Activated naive CD8-positive, alpha-beta T cell treated with anti-CD3 and anti-CD28 coated beads for 36 hours (primary cell): Measurements from ENCODE around the gene COQ5. TPM values are rescaled to one million over a fixed set of nuclear protein-coding genes. Genes with fewer than 3 reads are reported as not detected.

Experiments
- DNase-seq: peaks from one replicate; pipeline ENCODE4 v3.0.0; 2021
- H3K27ac Mint-ChIP-seq: one replicate; pipeline ENCODE4 v1.8.0; 2022; ENCODE audit warnings: mild to moderate bottlenecking, moderate library complexity, mixed read lengths
- H3K27me3 Mint-ChIP-seq: one replicate; pipeline ENCODE4 v1.8.0; 2022; ENCODE audit warnings: mild to moderate bottlenecking, mixed read lengths
- H3K36me3 Mint-ChIP-seq: one replicate; pipeline ENCODE4 v1.8.0; 2021; ENCODE audit warnings: mild to moderate bottlenecking, mixed read lengths
- H3K4me1 Mint-ChIP-seq: one replicate; pipeline ENCODE4 v1.8.0; 2021; ENCODE audit warnings: mixed read lengths
- H3K4me3 Mint-ChIP-seq: one replicate; pipeline ENCODE4 v1.8.0; 2022; ENCODE audit warnings: mild to moderate bottlenecking, moderate library complexity, mixed read lengths
- H3K9me3 Mint-ChIP-seq: one replicate; pipeline ENCODE4 v1.8.0; 2022; ENCODE audit warnings: mixed read lengths
- total RNA-seq, 2 experiments: library from RNA; stranded (reverse); gene quantifications; one replicate each; pipeline ENCODE4 v1.2.3, GENCODE V29; 2021

The COQ5 gene
- total RNA-seq, 2 experiments from 2014 or later, result 35.0 to 35.6 TPM

DNA sequence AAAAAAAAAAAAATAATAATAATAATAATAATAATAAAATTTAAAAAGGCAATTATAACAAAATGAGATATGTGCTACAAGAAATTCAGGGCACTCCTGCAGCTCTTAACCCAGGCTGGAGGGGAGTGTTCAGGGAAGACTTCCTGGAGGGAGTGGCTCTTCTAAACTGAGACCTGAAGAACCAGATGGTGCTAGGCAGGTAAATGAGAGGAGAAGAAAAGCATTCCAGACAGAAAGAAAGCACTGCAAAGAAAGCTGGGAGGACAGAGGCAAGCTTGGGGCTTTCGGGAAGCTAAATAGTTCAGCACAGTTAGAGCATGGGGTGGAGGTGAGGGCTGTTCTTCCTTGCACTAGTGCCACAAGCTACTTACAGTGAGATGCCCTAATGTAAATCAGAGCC lies 49.5 kb downstream of the COQ5 start:
- Mint-ChIP-seq H3K9me3 (no peaks in the 10 kb centered on the region), H3K27me3 (no peaks in the 10 kb centered on the region), H3K4me1 (no peaks in the 10 kb centered on the region), H3K4me3 (no peak overlapping the region), H3K27ac (no peak overlapping the region), H3K36me3 (no peaks in the 10 kb centered on the region)
- DNase-seq, result no peak

DNA sequence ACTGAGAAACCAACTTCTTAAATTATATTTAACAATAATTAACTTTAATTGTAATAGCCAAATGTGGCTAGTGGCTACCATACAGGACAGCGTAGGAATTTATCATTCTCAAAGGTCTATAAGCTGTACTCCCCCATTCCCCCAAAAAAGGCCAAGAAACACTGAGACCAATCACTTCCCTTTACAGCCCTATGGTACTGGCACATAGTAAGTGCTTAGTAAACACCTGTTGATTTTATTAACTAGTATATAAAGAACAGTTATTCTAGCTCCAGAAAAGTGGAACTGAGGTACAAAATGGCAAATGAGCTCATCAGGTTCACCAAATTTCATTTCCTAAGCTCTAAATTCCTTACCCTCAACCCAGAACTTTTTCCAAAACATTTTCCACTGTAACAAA lies 53.3 kb downstream of the COQ5 start:
- Mint-ChIP-seq H3K27ac (no peak overlapping the region), H3K4me1 (peaks cover 3% of the 10 kb centered on the region), H3K4me3 (no peak overlapping the region), H3K9me3 (no peaks in the 10 kb centered on the region), H3K36me3 (no peaks in the 10 kb centered on the region), H3K27me3 (no peaks in the 10 kb centered on the region)
- no peak for DNase-seq

DNA sequence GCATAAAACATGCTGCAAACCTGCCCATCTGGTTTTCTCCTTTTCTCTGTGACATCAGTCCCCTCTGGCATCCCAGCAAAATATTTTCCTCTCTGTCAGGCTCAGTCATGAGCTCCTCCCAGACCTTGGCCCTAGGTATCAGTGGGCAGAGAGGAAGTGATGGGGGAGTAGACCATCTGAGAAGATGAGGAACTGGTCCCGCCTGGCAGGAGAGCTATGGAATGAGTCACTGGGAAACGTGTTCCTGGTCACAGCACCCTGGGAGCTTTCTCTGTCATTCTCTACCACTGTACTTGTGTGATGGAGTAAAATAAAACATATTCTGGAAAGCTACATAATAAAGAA lies 54.4 kb downstream of the COQ5 start:
- no peak for DNase-seq
- Mint-ChIP-seq H3K27me3 (no peaks in the 10 kb centered on the region), H3K27ac (peak overlapping the region; percentile 0), H3K9me3 (no peaks in the 10 kb centered on the region), H3K36me3 (peaks cover 2% of the 10 kb centered on the region), H3K4me1 (peaks cover 7% of the 10 kb centered on the region), H3K4me3 (no peak overlapping the region)

DNA sequence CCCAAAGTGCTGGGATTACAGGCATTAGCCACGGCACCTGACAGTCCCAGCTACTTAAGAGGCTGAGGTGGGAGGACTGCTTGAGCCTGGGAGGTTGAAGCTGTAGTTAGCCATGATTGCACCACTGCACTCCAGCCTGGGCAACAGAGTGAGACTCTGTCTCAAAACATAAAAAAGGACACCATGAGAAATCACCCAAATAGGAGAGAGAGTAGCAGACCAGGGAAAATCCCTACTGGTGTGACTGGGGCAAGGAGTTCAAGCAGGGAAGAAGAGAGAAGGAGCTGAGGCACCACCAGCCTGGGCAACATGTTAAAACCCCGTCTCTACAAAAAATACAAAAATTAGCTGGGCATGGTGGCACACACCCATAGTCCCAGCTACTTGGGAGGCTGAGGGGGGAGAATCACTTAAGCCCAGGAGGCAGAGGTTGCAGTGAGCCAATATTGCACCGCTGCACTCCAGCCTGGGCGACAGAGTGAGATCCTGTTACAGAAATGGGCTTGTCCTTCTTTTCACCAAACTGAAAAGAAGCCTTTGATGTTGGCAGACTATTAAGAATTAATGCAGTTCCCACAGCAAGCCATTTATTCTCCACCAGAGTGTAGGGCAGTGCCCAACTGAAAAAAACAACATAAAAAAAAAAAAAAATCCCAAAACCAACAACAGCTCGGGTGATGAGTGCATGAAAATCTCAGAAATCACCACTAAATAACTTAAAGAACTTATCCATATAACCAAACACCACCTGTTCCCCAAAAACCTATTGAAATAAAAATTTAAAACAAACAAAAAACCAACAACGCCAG lies 54.9 kb downstream of the COQ5 start:
- Mint-ChIP-seq H3K4me1 (peaks cover 7% of the 10 kb centered on the region), H3K27me3 (no peaks in the 10 kb centered on the region), H3K4me3 (no peak overlapping the region), H3K9me3 (no peaks in the 10 kb centered on the region), H3K36me3 (peaks cover 2% of the 10 kb centered on the region), H3K27ac (no peak overlapping the region)
- no peak for DNase-seq

DNA sequence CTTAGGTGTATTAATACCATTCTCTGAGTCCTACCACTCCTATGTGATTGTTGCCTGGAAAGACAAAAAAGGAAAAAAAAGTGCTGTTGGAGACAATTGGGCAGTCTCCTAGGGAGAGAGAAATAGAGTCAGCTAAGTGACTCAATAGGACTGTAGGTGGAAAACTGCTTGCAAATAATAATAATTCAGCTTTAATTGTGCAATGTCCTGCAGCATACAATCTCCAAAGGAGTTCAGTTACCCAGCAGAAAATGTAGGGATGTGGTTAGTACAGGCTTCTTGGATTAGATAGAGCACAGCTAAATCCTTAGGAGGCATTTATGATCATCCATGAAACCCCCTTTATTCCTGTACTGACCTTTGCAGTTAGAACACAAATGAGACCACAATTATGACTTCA lies 56.4 kb downstream of the COQ5 start:
- DNase-seq, result no peak
- peaks cover 14% of the 10 kb centered on the region for H3K4me1 Mint-ChIP-seq
- H3K27ac Mint-ChIP-seq, result no peak overlapping the region
- no peak overlapping the region for H3K4me3 Mint-ChIP-seq
- no peaks in the 10 kb centered on the region for H3K9me3 Mint-ChIP-seq
- H3K36me3 Mint-ChIP-seq, result peaks cover 11% of the 10 kb centered on the region
- no peaks in the 10 kb centered on the region for H3K27me3 Mint-ChIP-seq

DNA sequence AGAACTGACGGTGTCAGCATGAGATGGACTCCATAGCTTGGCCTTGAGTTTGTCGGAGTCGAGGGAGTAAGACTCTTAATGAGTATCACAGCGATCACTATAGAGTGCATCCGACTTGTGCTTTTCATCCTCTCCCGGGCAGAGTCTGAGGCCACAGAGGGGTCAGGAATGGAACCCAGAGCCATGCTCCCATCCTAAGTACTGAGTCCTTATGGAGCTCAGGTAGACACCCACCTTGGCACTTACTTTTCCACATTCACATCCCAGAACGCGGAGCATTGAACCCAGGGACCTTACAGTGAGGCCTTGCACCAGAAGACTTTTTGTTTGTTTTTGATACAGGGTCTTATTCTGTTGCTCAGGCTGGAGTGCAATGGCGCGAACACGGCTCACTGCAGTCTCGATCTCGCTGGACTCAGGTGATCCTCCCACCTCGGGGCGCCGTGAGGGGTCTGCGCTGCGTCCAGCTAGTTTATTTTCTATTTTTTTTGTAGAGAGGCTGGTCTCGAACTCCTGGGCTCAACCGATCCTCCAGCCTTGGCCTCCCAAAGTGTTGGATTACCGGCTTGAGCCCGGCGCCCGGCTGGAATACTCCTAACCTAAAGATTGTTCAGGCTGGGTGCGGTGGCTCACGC lies 58.7 kb downstream of the COQ5 start:
- Mint-ChIP-seq H3K4me1 (peaks cover 31% of the 10 kb centered on the region), H3K36me3 (peaks cover 17% of the 10 kb centered on the region), H3K9me3 (no peaks in the 10 kb centered on the region), H3K27ac (peak overlapping the region; percentile 87), H3K27me3 (no peaks in the 10 kb centered on the region), H3K4me3 (peak overlapping the region; percentile 95)
- no peak for DNase-seq

DNA sequence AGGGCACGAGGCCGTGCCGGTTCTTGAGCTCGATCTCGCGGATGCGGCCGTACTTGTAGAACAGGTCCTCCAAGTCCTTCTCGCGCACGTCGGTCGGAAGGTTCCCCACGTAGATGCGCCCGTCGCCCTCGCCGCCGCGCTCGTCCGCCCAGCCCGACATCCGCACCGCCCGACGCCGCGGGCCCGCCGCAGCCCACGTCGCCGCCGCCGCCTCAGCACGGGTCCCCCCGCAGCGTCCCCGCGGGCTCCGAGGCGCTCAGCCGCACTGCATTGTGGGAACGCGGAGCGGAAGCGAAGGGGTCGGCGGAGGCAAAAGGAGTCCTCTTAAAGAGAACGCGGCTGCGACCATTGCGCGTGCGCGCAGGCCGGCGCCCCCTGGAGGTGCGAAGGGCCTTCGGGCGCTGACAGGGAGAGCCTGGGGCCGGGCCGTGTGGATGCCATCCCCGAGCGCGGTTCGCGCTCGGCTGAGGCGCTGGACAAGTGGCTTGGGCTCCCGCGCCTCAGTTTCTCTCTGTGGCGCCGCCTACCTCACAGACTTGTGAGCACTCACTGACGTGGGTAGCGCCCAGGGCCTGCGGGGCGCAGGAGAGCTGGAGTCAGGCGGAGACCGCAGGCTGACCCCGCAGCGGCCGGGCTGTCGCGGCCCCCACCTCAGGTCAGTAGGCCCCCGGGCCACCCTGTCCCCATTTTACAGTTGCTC lies 59.4 kb downstream of the COQ5 start, which contains the start of gene SRSF9:
SRSF9 (minus strand) TSS at position 299 of the 700 bp plus-strand sequence; CDS start at position 160, 139 bp downstream.
- H3K27me3 Mint-ChIP-seq, result no peaks in the 10 kb centered on the region
- peaks cover 18% of the 10 kb centered on the region for H3K36me3 Mint-ChIP-seq
- peak; percentile 99 for DNase-seq
- H3K27ac Mint-ChIP-seq, result peak within 1 kb of the TSS; percentile 87
- no peaks in the 10 kb centered on the region for H3K9me3 Mint-ChIP-seq
- H3K4me1 Mint-ChIP-seq, result peaks cover 35% of the 10 kb centered on the region
- peak within 1 kb of the TSS; percentile 95 for H3K4me3 Mint-ChIP-seq

DNA sequence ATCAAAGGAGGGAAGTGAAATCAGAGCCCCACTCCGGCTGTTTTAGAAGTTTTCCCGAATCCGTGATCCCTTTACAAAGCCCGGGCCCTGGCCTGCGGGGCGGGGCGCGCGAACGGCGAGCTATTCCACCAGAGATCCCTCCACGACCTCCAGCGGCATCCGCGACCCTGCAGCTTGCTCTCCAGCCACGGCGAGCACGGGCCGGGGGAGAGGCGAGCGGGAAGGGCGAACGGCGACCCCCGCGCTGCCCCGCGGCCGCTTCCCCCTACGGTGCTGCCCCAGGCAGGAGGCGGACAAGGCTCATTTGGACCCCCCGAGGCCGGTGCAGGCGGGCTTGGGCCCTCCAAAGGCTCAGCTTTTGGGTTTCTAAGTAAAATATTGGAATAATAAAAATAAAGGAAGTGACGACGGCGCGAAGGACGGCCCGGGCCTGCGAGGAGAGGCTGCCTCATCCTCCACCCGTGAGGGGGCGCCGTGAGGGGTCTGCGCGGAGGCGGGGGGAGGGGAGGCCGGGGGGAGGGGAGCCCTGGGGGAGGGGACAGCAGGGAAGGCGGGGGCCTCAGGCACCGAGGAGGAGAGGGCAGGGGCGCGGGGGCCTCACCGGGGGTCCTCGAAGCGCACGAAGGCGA lies 60.0 kb downstream of the COQ5 start:
- no peak for DNase-seq
- no peaks in the 10 kb centered on the region for H3K9me3 Mint-ChIP-seq
- H3K27ac Mint-ChIP-seq, result peak overlapping the region; percentile 87
- H3K36me3 Mint-ChIP-seq, result peaks cover 21% of the 10 kb centered on the region
- no peaks in the 10 kb centered on the region for H3K27me3 Mint-ChIP-seq
- peaks cover 41% of the 10 kb centered on the region for H3K4me1 Mint-ChIP-seq
- peak overlapping the region; percentile 95 for H3K4me3 Mint-ChIP-seq

DNA sequence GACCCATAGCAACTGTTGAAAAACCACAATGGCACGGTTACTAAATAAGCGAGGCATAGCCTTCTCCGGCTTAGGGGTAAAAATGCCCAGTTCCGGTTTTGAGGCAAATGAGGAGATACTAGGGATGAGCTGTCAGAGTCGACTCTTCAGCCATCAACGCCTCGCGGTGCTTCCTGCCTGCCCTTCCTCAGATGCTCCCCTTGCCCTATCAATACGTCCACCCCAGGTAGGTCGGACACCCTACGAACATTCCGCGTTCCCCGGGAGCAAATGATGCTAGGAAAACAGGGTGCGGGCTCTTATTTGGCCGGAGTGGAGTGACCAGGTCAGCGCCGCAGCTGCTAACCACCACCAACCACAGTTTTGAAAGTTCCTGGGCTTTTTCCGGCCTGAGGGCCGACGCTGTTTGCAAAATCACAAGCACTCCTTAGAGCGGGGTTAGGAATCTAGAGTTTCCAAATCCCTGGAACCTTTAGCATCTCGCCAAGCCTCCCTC lies 60.6 kb downstream of the COQ5 start:
- Mint-ChIP-seq H3K4me1 (peaks cover 41% of the 10 kb centered on the region), H3K9me3 (no peaks in the 10 kb centered on the region), H3K4me3 (peak overlapping the region; percentile 95), H3K36me3 (peaks cover 22% of the 10 kb centered on the region), H3K27ac (peak overlapping the region; percentile 87), H3K27me3 (no peaks in the 10 kb centered on the region)
- peak; percentile 26 for DNase-seq

DNA sequence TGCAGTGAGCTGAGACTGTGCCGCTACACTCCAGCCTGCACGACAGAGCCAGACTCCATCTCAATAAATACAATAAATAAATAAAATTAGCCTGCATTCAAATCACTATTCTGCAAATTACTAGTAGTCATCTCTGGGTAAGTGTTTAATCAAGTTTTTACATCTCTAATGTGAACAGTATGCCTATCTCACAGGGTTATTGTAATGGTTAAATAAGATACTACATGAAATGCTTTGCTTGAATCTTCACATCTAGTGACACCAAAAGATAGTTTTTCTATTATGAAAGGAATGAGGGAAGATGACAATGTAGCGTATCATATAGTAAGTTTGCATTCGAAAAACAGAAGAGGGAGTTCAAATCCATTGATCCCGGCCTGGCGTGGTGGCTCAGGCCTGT lies 61.5 kb downstream of the COQ5 start:
- peaks cover 23% of the 10 kb centered on the region for H3K36me3 Mint-ChIP-seq
- peaks cover 41% of the 10 kb centered on the region for H3K4me1 Mint-ChIP-seq

DNA sequence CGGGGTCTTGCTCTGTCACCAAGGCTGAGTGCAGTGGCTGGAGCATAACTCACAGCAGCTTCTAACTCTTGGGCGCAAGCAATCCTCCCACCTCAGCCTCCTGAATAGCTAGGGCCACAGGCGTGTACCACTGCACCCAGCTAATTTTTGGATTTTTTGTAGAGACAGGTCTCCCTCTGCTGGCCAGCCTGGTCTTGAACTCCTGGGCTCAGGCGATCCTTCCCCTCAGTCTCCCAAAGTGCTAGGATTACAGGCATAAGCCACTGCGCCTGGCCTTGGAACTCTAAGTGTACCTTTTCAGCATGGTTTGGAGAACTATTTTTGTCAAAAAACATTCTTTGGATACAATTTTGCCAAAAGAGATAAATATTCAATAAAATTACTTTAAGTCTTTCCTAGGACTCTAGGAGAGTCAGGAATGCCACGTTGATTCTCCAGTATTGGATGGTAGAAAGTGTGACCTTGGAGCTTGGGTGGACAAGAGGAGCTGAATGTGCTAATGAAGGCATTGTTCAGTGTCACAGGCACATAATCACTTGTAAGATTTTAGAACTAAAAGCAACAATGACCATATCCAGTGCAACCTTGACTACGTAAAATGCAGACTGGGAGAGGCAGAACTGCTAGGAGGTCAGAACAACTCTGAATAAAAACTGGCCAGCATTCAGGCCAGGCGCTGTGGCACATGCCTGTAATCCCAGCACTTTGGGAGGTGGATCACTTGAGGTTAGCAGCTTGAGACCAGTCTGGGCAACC lies 62.2 kb downstream of the COQ5 start:
- H3K4me1 Mint-ChIP-seq, result peaks cover 41% of the 10 kb centered on the region

More for the DNA sequence above, 61.5 kb downstream of the COQ5 start:
- DNase-seq, result no peak
- Mint-ChIP-seq H3K27ac (peak overlapping the region; percentile 7), H3K4me3 (peak overlapping the region; percentile 95), H3K9me3 (no peaks in the 10 kb centered on the region), H3K27me3 (no peaks in the 10 kb centered on the region)

DNA sequence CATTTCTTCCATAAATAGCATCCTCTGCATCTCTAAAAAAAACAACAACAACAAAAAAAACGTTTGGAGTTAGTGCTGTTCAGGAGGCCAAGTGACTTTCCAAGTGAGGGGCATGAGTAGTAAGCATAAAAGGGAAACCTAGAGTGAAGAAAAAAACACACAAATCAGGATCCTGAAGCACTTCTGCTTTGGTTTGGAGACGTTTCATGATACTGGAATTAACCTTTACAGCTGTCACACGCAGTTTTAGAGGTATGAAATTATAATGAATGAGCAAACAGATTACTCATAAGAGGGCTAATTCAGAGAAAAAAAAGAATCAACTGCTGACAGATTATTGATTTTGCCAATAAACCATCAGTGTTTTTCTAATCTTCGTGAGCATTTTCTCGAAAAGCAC lies 63.2 kb downstream of the COQ5 start:
- H3K4me3 Mint-ChIP-seq, result no peak overlapping the region
- H3K4me1 Mint-ChIP-seq, result peaks cover 37% of the 10 kb centered on the region
- no peaks in the 10 kb centered on the region for H3K27me3 Mint-ChIP-seq
- H3K9me3 Mint-ChIP-seq, result no peaks in the 10 kb centered on the region
- DNase-seq, result no peak
- peaks cover 26% of the 10 kb centered on the region for H3K36me3 Mint-ChIP-seq
- H3K27ac Mint-ChIP-seq, result no peak overlapping the region

More for the DNA sequence above, 62.2 kb downstream of the COQ5 start:
- no peaks in the 10 kb centered on the region for H3K27me3 Mint-ChIP-seq
- DNase-seq, result peak; percentile 37
- peaks cover 25% of the 10 kb centered on the region for H3K36me3 Mint-ChIP-seq
- peak overlapping the region; percentile 58 for H3K27ac Mint-ChIP-seq
- H3K9me3 Mint-ChIP-seq, result no peaks in the 10 kb centered on the region
- H3K4me3 Mint-ChIP-seq, result no peak overlapping the region

DNA sequence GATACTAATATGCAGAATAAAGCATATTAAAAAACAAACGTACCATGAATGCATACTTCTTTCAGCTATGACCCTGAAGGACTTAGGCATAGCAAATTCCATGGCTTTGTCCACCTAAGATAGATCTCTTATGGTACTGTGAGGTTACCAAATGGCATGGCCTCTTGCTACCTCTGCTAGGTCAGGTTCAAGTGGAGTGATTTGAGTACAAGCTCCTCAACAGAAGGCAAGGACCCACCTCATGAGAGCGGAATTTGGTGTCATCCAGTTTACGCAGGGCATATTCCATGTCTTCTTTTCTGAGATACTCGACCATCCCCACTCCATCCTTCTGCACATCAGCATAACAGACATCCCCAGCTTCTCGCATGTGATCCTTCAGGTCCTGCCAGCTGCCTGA lies 65.2 kb downstream of the COQ5 start:
- H3K27me3 Mint-ChIP-seq, result no peaks in the 10 kb centered on the region
- H3K36me3 Mint-ChIP-seq, result peaks cover 31% of the 10 kb centered on the region
- no peak overlapping the region for H3K4me3 Mint-ChIP-seq
- no peaks in the 10 kb centered on the region for H3K9me3 Mint-ChIP-seq
- H3K4me1 Mint-ChIP-seq, result peaks cover 34% of the 10 kb centered on the region
- no peak overlapping the region for H3K27ac Mint-ChIP-seq
- no peak for DNase-seq

DNA sequence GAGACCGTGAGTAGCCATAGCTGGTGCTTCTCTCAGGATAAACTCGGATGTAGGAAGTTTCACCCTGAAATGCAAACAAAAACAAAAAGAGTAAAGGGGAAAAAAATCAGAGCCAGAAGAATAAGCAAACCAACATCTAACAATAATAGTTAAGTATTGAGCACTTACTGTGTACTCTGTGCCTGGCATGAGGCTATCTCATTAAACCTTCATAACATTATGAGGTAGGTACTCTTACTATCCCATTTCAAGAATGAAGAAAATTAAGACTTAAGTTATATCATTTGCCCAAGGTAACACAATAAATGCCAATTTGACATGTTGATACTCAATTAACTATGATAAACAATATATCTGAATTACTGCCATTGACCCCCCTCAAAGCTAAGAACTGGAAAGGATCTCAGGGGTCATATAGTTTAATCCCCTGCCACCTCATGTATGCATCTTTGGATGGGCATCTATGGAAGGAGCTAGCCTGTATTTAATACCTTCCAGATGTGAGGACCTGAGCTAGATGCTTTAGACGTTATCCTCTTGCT lies 66.8 kb downstream of the COQ5 start:
- peaks cover 22% of the 10 kb centered on the region for H3K36me3 Mint-ChIP-seq
- H3K9me3 Mint-ChIP-seq, result no peaks in the 10 kb centered on the region
- H3K27me3 Mint-ChIP-seq, result no peaks in the 10 kb centered on the region
- H3K4me1 Mint-ChIP-seq, result peaks cover 25% of the 10 kb centered on the region
- H3K27ac Mint-ChIP-seq, result peak overlapping the region; percentile 4
- no peak overlapping the region for H3K4me3 Mint-ChIP-seq
- no peak for DNase-seq
